Erythroblast (primary cell): ENCODE results near the gene GDPD2.

ENCODE experiments used
- GATA1 ChIP-seq: IDR thresholded peaks from 2 replicates; pipeline ENCODE4 v1.6.1; 2011; ENCODE audit warnings: low read depth, mild to moderate bottlenecking, control low read depth, low read length, moderate library complexity
- POLR2A ChIP-seq: IDR thresholded peaks from 2 replicates; pipeline ENCODE4 v1.6.1; 2011; ENCODE audit warnings: mild to moderate bottlenecking, low read length

- TF ChIP-seq POLR2A: no peak
- TF ChIP-seq GATA1: no peak
Observed at GRCh38 chrX:70429759-70430158, 6.6 kb downstream of the GDPD2 start.
